ACHN (cell line): ENCODE measurements around the gene TSACC.
A peak's percentile ranks its signal among the peaks of the same experiment; 100 is the strongest.
"Not testable (repeated sequence)": the region's sequence is repeated elsewhere in the genome, so short reads cannot be mapped to it uniquely, and the experiment has no call there.

ENCODE experiments used
- DNase-seq: peaks from one replicate; pipeline ENCODE4 v3.0.0-alpha.2; 2015
- in situ Hi-C: cut with HindIII; loops from 2 replicates; pipeline ENCODE4 v1.10.0; 2017; ENCODE audit warnings: low sequenced_read_pairs, low pct_ligation_motif_present, low pct_unique_long_range_greater_than_20kb

TSACC gene

GRCh38 chr1:156368889-156369684 lies 30.8 kb downstream of the TSACC start, which contains the start of gene RHBG:
Gene RHBG (plus strand): TSS chr1:156369211. CDS start chr1:156369250, 39 bp downstream.
- in situ Hi-C loops, result no loop called here
- DNase-seq, result peak; percentile 28

- DNase-seq, in situ Hi-C loops: not testable (repeated sequence)
Observed at GRCh38 chr1:156369685-156370286, 31.5 kb downstream of the TSACC start.

GRCh38 chr1:156371553-156372264 lies 33.4 kb downstream of the TSACC start:
- DNase-seq, result no peak
- in situ Hi-C loops, result no loop called here

- in situ Hi-C loops, result no loop called here
- DNase-seq, result no peak
Observed at GRCh38 chr1:156372265-156372586, 33.9 kb downstream of the TSACC start.

GRCh38 chr1:156372876-156373275 lies 34.5 kb downstream of the TSACC start:
- in situ Hi-C loops, result no loop called here

GRCh38 chr1:156373546-156373945 lies 35.2 kb downstream of the TSACC start:
- DNase-seq, result no peak
- in situ Hi-C loops, result no loop called here

More at GRCh38 chr1:156372876-156373275, 34.5 kb downstream of the TSACC start:
- no peak for DNase-seq

- no peak for DNase-seq
- in situ Hi-C loops, result no loop called here
Observed at GRCh38 chr1:156376146-156376545, 37.8 kb downstream of the TSACC start.

GRCh38 chr1:156376958-156377919 lies 38.9 kb downstream of the TSACC start:
- in situ Hi-C loops, result no loop called here
- no peak for DNase-seq

GRCh38 chr1:156378557-156378956 lies 40.2 kb downstream of the TSACC start:
- in situ Hi-C loops, result no loop called here
- no peak for DNase-seq

GRCh38 chr1:156379420-156380165 lies 41.3 kb downstream of the TSACC start:
- in situ Hi-C loops, result no loop called here
- DNase-seq, result peak; percentile 20

- DNase-seq, result no peak
- in situ Hi-C loops, result no loop called here
Observed at GRCh38 chr1:156382561-156382960, 44.2 kb downstream of the TSACC start.

GRCh38 chr1:156383023-156383422 lies 44.7 kb downstream of the TSACC start:
- peak; percentile 69 for DNase-seq
- in situ Hi-C loops, result no loop called here

- in situ Hi-C loops, result no loop called here
- no peak for DNase-seq
Observed at GRCh38 chr1:156384007-156384406, 45.7 kb downstream of the TSACC start.

- in situ Hi-C loops, result no loop called here
- no peak for DNase-seq
Observed at GRCh38 chr1:156384658-156385057, 46.3 kb downstream of the TSACC start.

- peak; percentile 53 for DNase-seq
- in situ Hi-C loops, result no loop called here
Observed at GRCh38 chr1:156385534-156386031, 47.3 kb downstream of the TSACC start.

GRCh38 chr1:156386134-156386901 lies 48.0 kb downstream of the TSACC start:
- DNase-seq, result no peak
- in situ Hi-C loops, result no loop called here
